Articular chondrocyte of knee joint (primary cell): ENCODE results near the gene LMO4. TPM values are rescaled to one million over a fixed set of nuclear protein-coding genes. Genes with fewer than 3 reads are reported as not detected.

Experiments used
- total RNA-seq: library from RNA; depleted of rRNA; stranded (reverse); fragments of >200 nt; gene quantifications from 2 replicates; pipeline ENCODE4 v1.2.3, GENCODE V29; 2012

LMO4 gene, protein sequence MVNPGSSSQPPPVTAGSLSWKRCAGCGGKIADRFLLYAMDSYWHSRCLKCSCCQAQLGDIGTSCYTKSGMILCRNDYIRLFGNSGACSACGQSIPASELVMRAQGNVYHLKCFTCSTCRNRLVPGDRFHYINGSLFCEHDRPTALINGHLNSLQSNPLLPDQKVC
- 342 and 353 TPM in 2 replicates for total RNA-seq

DNA sequence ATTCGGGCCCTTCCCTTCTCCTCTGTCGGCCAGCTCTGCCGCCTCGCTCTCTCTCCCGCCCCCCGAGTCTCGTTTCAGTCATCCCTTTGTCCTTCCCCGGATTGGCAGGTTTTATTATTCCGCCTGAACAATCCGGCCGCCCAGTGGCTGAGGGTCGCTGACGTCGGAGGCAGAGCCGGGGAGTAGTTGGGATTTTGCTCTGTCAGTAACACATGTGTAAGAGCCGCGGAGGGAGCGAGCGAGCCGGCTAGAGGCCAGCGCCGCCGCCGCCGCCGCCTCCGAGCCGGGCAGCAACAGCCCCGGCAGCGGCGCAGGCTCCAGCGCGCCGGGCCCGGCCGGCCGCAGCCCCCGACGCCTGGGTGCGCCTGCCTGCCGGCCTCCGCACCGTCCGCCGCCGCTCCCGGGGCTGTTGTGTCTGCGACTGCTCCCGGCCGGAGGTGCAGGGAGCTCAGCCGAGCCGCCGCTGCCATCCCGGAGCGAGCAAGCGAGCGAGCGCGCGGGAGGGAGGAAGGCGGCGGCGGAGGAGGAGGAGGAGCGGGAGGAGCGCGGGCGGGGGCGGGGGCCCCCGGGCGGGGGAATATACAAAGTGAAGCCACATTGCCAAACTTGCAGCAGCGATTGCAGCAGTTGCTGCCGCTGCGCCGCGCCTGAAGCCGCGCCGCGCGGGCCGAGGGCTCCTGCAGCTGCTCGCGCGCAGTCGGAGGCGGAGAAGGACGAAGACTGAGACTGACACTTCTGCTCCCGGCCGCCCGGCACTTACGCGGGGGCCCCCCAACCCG, at the start of gene LMO4:
Gene LMO4, plus strand, starts transcription at position 609 of the 779 bp plus-strand sequence. CDS start 3,136 bp downstream, outside the sequence.

